PC-3 (cell line): ENCODE results near the gene USF3. TPM values are rescaled to one million over a fixed set of nuclear protein-coding genes. Genes with fewer than 3 reads are reported as not detected.

Experiments used
- ATAC-seq: fragments of 200-7000 bp; cut with Tn5 transposase; 2 replicates; pipeline ENCODE4 v1.9.1; 2020; ENCODE audit warnings: mild to moderate bottlenecking, moderate library complexity
- BruUV-seq: library from RNA; stranded (reverse); fragments of 400-500 nt; replicated peaks from 2 replicates; lab custom pipeline; 2021; lab: Mats Ljungman, UMichigan
- CTCF ChIA-PET: fragments of 300-600 bp; sonication (Branson Sonifier 250); formaldehyde crosslinking; loops from one replicate; lab custom pipeline; 2022; ENCODE audit warnings: antibody characterized with exemption; lab: Charles Lee
- POLR2A ChIA-PET: fragments of 300-600 bp; sonication (Branson Sonifier 250); formaldehyde crosslinking; loops from one replicate; lab custom pipeline; 2022; ENCODE audit warnings: antibody characterized with exemption; ENCODE audit not compliant: unreplicated experiment; lab: Charles Lee
- DNase-seq: peaks from one replicate; pipeline ENCODE4 v3.0.0-alpha.2; 2015
- H2AFZ ChIP-seq: fragments of 300-600 bp; sonication (generic); 2 replicates; pipeline ENCODE4 v1.6.0; 2016; ENCODE audit warnings: antibody characterized with exemption, low read length
- H3F3A ChIP-seq: fragments of 300-600 bp; sonication (generic); one replicate; pipeline ENCODE4 v1.6.0; 2017; ENCODE audit warnings: antibody characterized with exemption, low read length, control low read depth, mild to moderate bottlenecking; ENCODE audit not compliant: unreplicated experiment
- H3K27ac ChIP-seq: fragments of 300-600 bp; sonication (generic); 2 replicates; pipeline ENCODE4 v1.5.1; 2016; ENCODE audit warnings: mild to moderate bottlenecking, low read length
- H3K27me3 ChIP-seq: fragments of 300-600 bp; sonication (generic); 2 replicates; pipeline ENCODE4 v1.6.1; 2016; ENCODE audit warnings: low read length, mixed read lengths
- H3K36me3 ChIP-seq: fragments of 300-600 bp; sonication (generic); 2 replicates; pipeline ENCODE4 v1.6.1; 2016; ENCODE audit warnings: low read depth, mixed run types, low read length, mixed read lengths
- H3K4me1 ChIP-seq: fragments of 300-600 bp; sonication (generic); 2 replicates; pipeline ENCODE4 v1.5.1; 2016; ENCODE audit warnings: low read length; ENCODE audit not compliant: insufficient read depth
- H3K4me2 ChIP-seq: fragments of 300-600 bp; sonication (generic); 2 replicates; pipeline ENCODE4 v1.6.0; 2016; ENCODE audit warnings: low read length
- H3K4me3 ChIP-seq: fragments of 300-600 bp; sonication (generic); 2 replicates; pipeline ENCODE4 v1.5.1; 2016; ENCODE audit warnings: mild to moderate bottlenecking, low read length, mixed read lengths
- H3K79me2 ChIP-seq: fragments of 300-600 bp; sonication (generic); 2 replicates; pipeline ENCODE4 v1.6.1; 2017; ENCODE audit warnings: low read length, mixed read lengths
- H3K9ac ChIP-seq: fragments of 300-600 bp; sonication (generic); 2 replicates; pipeline ENCODE4 v1.6.0; 2016; ENCODE audit warnings: mild to moderate bottlenecking, low read length
- H3K9me2 ChIP-seq: fragments of 300-600 bp; sonication (generic); replicated peaks from 2 replicates; pipeline ENCODE4 v1.6.1; 2016; ENCODE audit warnings: mixed run types, low read length, mixed read lengths
- H3K9me3 ChIP-seq: fragments of 300-600 bp; sonication (generic); 2 replicates; pipeline ENCODE4 v1.6.1; 2016; ENCODE audit warnings: low read length, mixed read lengths
- H4K20me1 ChIP-seq: fragments of 300-600 bp; sonication (generic); 2 replicates; pipeline ENCODE4 v1.6.1; 2016; ENCODE audit warnings: low read length, mixed read lengths
- CTCF ChIP-seq: fragments of 300-600 bp; sonication (generic); conservative IDR thresholded peaks from 2 replicates; pipeline ENCODE4 v1.5.1; 2017; ENCODE audit warnings: antibody characterized with exemption, low read depth, mild to moderate bottlenecking, low read length
- EZH2 ChIP-seq: fragments of 300-600 bp; sonication (generic); IDR thresholded peaks from one replicate; pipeline ENCODE4 v1.6.1; 2017; ENCODE audit warnings: antibody characterized with exemption, mild to moderate bottlenecking, low read length; ENCODE audit not compliant: unreplicated experiment
- EZH2phosphoT487 ChIP-seq: fragments of 300-600 bp; sonication (generic); IDR thresholded peaks from 2 replicates; pipeline ENCODE4 v1.6.1; 2018; ENCODE audit warnings: mild to moderate bottlenecking, antibody characterized with exemption, low read length, borderline replicate concordance
- intact Hi-C: fragments of 100-400 bp; cut with micrococcal nuclease; formaldehyde crosslinking; loops from 2 replicates; pipeline ENCODE4 v1.9.0; 2023
- total RNA-seq: library from RNA; depleted of rRNA; stranded (reverse); fragments of >200 nt; gene quantifications from 2 replicates; pipeline ENCODE4 v1.2.3, GENCODE V29; 2014

USF3 gene
- total RNA-seq, 1 experiment from 2014 or later, result 10.5 TPM

GRCh38 chr3:113654851-113655250, 41.6 kb downstream of the USF3 start:
- Histone ChIP-seq H3K9me3 (no peaks in the 10 kb centered on the region), H3K27ac (no peak overlapping the region), H2AFZ (no peak overlapping the region), H3K9me2 (no peaks in the 10 kb centered on the region), H4K20me1 (no peaks in the 10 kb centered on the region), H3F3A (no peaks in the 10 kb centered on the region), H3K36me3 (no peaks in the 10 kb centered on the region), H3K4me2 (no peak overlapping the region), H3K9ac (no peak overlapping the region), H3K79me2 (no peaks in the 10 kb centered on the region), H3K4me1 (no peaks in the 10 kb centered on the region), H3K27me3 (no peaks in the 10 kb centered on the region), H3K4me3 (no peak overlapping the region)
- ATAC-seq, result no peak
- intact Hi-C loops, result no loop called here
- ChIA-PET POLR2A (no interaction called here), CTCF (no interaction called here)
- BruUV-seq, result no TSS peak
- no peak for TF ChIP-seq CTCF
- no peak for TF ChIP-seq EZH2phosphoT487
- TF ChIP-seq EZH2, result no peak
- no peak for DNase-seq

GRCh38 chr3:113654310-113654709, 42.1 kb downstream of the USF3 start:
- POLR2A ChIA-PET, result no interaction called here

More at GRCh38 chr3:113654310-113654709, 42.1 kb downstream of the USF3 start:
- no peaks in the 10 kb centered on the region for H3K9me3 ChIP-seq
- no peak overlapping the region for H3K27ac ChIP-seq
- no TSS peak for BruUV-seq
- no peaks in the 10 kb centered on the region for H3K27me3 ChIP-seq
- no peaks in the 10 kb centered on the region for H3F3A ChIP-seq
- H3K9me2 ChIP-seq, result no peaks in the 10 kb centered on the region
- CTCF ChIA-PET, result no interaction called here
- H3K4me1 ChIP-seq, result no peaks in the 10 kb centered on the region
- H3K4me2 ChIP-seq, result no peak overlapping the region
- no peak for TF ChIP-seq EZH2
- TF ChIP-seq EZH2phosphoT487, result no peak
- TF ChIP-seq CTCF, result no peak
- H3K4me3 ChIP-seq, result no peak overlapping the region
- no peaks in the 10 kb centered on the region for H4K20me1 ChIP-seq
- no peaks in the 10 kb centered on the region for H3K79me2 ChIP-seq
- ATAC-seq, result no peak
- no peak overlapping the region for H2AFZ ChIP-seq
- intact Hi-C loops, result no loop called here
- no peak for DNase-seq
- H3K36me3 ChIP-seq, result no peaks in the 10 kb centered on the region
- H3K9ac ChIP-seq, result no peak overlapping the region
